NCI-H460 (cell line): ENCODE data around the gene EIF6. TPM values are rescaled to one million over a fixed set of nuclear protein-coding genes. Genes with fewer than 3 reads are reported as not detected.
"Not testable (repeated sequence)": the region's sequence is repeated elsewhere in the genome, so short reads cannot be mapped to it uniquely, and the experiment has no call there.

ENCODE experiments used
- DNase-seq: peaks from one replicate; pipeline ENCODE4 v3.0.0-alpha.2; 2016; ENCODE audit warnings: low read depth; ENCODE audit errors: extremely low read depth
- polyA plus RNA-seq: library from polyadenylated mRNA; depleted of rRNA; stranded (reverse); fragments of >200 nt; gene quantifications from 2 replicates; pipeline ENCODE4 v1.2.3, GENCODE V29; 2014; cell fraction: nucleus; rRNA removed
- total RNA-seq: library from RNA; depleted of rRNA; stranded (reverse); fragments of >200 nt; shearing (Covaris generic); gene quantifications from 2 replicates; pipeline ENCODE4 v1.2.3, GENCODE V29; 2014; rRNA removed

Gene EIF6
- total RNA-seq: 159 and 181 TPM in 2 replicates
- 132 and 138 TPM in 2 replicates for polyA plus RNA-seq

DNA sequence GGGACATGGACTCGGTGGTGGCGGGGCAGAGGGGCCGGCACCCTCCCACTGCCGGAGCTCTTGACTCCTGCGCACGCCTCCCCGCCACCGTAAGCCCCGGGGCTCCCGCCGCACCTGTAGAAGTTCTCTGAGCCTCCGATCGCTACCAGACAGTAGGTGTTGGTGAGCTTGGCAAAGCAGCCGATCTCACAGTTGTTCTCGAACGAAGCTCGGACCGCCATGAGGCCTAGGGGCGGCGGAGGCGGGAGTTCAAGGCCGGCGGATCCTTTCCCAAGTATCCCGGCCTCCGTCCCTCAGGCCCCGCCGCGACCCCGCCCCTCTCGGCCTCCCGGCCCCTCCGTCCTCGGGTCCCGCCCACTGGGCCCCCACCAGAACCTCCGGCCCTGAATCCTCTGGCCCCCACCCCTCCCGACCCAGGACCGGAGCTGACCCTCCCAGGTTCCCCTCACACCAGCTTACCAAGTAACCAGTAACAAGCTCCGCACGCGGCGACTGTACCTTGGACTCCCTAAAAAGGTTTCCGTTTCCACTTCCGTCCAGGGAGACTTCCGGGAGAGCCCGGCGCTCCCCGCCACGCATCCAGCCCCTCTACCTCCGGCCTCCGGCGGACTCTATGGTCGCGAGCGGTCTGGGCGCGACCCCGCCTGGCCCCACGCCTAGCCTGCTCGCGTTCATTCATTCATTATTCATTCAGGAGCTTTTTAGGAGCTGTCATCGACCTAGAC, at the start of gene EIF6:
TSS of gene EIF6 (minus strand) at position 506 of the 725 bp plus-strand sequence. CDS start at position 221, 285 bp downstream.
- peak; percentile 73 for DNase-seq

DNA sequence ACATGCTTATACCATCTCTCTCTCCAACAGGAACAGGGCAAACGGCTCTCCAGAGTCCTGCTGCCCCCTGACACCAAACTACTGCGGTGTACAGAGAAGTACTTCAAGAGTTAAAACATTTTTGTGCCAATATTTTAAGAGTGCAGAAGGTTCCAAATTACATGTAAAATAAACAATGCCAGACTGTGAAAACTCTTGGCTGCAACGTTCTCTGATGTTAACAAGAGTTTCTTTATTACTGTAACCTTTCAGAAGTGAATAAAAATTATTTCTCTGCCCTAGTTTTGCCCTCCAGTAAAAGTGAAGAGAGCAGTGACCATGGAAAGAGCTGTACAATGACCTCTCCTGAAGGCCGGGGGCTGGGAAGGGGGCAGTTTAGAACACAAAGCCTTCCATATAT, 49.0 kb upstream of the EIF6 start:
- no peak for DNase-seq

DNA sequence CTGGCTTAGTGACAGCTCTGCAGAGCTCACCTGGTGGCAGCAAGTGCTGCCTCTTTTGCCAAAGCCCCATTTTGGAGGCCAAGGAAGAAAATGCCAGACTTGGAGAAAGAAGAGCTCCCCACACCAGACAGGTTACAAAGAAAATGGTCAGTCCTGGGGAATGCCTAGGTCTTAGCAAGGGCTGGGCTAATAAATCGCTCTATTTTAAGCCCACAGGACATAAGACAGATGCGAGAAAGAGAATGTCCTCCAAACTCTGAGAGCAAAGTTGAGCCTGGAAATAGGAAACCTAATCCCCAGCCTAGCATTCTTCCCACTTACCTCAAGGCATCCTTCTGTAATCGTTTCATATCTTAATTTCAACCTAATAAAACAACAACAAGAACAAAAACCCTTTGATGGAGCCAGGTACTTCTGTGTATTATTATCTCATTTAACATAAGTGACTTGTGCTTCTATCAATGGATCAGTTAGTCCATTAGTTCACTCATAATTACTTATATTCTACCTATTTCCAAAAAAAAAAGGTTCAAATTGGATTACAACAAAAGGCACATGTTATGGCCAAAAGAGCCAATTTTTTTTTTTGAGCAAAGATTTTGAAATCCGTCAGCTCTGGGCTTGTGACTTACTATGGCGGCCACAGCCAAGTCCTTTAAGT, 48.1 kb upstream of the EIF6 start:
- no peak for DNase-seq

DNA sequence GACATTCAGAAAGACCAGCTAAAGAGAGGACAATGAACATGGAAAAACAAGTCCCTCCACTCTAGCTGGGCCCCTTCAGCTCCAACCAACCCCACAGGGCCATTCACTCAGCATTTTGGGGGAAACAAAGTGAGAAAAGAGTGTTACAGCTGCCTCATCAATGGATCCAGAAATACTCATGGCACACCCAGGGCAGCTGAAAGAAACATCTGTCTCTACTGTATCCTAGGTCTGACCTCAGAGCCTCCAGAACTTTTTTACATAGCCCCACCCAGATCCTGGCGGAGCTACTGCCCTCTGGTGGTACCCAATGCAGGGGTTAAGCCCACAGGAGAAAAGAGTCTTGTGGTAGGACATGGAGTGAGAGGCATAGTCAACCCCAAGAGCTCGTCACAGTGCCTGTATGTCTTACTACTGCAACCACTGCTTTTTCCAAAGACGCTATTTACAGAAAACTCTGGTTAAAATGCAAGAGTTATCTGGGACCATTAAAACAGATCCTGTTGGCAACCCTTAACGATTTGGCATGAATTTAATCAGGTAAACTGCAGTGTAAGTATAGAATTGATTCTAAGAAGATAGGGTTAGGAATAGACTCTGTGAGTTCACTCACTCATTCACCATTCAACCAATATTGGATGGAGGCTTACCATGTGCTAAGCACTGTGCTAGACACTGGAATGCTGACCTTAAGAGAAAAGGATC, 45.0 kb upstream of the EIF6 start:
- DNase-seq: peak; percentile 56

DNA sequence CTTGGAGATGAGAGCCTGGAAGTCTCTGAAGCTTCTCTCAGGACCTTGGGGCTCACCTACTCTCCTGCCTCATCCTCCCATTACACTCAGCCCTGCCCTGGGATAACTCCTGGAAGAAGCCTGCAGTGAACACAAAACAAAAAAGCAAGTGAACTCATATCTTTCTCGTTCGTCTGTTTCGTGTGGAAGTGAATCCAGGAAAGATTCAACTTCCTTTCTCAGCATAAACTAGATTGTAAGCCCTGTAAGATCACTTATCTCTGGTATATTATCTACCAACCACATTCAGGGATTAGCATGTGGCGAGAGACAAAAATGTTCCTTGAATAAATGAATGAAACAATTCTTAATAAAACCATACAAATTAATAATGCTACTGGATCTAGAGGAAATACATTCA, 44.1 kb upstream of the EIF6 start:
- no peak for DNase-seq

DNA sequence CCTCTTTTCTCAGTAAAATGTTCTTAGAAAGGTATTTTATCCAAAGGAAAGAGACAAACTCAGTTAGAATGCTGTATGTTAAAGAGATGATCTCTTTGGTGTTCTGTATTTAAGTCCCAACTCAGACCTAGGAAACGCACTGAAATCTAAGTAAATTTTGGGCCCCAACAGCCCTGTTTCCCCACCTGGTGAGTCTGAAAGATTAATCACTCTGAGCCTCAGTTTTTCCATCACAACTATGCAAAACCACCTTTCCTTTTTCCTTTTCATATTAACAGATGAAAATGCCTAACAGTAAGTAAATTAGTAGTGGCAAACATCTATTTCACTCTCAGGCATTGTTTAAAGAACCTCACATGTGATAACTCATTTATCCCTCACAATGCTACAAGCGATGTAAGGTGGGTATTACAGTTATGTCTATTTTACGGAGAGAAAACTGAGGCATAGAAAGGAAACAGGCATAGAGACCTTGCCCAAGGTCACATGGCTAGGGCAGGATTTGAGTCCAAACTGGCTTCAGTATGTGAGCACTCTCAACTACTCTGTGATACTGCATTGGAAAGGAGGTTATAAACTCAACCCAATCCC, 43.6 kb upstream of the EIF6 start:
- no peak for DNase-seq

DNA sequence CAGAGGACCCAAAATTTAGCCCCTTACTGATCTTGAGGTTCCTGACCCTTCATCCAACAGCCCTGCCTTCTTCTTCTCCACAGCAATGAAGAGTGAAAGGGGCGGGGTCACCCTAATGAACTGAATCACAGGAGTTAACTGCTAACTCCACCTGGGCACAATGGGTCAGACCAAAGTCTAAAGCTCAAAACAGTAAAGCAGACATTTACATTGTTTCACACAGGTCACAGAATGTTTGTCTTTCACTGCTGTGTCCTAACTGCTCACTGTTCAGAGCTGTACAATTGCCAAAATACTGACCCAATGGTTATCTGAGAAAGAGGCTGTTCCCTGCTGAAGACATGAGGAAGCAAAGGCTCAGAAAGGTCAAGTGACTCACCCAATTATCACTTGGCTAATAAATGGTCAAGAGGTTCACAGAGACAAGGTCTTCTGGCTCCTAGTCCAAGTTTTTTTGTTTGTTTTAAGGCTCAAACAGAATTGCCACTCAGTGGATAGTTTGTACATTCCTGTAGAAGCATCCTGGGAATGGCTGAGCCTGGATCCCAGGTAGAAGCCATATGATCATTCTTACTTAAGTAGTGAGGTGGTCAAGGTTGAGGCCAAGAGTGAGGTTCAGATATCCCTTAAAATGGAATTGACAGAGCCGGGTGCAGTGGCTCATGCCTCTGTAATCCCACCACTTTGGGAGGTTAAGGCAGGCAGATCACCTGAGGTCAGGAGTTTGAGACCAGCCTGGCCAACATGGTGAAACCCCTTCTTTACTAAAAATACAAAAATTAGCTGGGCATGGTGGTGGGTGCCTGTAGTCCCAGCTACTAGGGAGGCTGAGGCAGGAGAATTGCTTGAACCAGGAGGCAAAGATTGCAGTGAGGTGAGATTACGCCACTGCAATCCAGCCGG, 42.8 kb upstream of the EIF6 start:
- no peak for DNase-seq

DNA sequence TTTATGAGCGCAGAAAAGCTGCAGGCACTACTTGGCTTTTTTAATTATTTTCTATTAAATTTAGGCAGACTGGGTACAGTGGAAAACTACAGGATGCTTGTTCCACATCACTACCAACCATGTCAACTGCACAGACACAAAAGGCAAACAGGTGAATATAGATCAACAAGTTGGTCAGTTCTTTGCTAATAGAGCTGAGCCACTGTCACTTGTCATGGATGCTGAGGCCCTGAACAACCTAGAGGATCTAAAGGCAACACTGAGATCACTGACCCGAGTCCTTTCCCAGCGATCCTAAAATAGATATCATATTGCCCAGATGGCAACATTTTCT, 42.1 kb upstream of the EIF6 start:
- DNase-seq: no peak

DNA sequence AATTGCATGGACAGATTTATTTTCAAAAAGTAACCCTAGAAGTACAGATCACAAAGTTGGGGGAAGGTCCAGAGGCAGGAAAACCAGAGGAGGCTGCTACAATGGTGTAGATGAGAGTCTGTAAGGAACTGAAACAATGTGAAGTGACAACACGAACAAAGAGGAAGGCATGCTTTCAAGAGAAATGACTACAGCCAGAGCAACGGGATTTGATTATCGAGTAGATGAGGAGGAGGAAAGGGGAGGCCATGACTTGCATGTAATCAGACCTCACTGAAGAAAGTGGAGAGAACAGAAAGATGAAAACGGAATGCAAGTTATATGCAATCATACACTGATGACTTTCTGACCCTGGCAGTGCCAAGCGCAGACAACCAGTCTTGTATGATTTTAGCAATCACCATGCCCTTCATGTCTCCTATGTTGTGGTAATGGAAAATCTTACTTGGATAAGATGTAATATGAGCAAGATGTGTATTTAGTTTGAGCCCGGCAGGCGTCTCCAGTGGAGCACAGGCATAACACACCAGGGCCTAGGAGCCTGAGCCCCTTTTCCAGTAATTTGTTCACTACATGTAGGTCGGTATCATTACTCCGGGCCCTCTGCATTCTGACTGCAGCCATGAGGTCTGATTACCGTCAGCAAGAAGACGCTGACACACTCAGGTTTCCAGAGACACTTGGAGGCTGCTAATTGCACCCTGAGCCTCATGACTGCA, 41.6 kb upstream of the EIF6 start:
- DNase-seq: no peak

DNA sequence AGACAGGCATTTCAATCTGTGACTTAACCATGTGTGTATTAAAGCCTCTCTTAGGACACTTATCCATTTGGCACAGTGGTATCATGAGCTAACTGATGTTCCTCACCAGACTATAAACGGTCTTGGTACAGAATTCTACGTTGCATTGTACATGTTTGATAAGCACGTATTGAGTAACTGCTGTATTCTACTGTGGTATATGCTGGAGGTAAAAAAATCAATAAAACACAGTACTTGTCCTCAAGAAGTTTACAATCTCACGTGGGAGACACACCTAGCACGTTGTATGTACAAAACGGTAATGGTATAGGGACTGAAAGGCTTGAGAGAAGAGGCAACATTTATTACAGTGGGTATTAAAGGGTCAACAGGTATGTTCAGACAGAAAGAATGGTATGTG, 40.8 kb upstream of the EIF6 start:
- DNase-seq: no peak

DNA sequence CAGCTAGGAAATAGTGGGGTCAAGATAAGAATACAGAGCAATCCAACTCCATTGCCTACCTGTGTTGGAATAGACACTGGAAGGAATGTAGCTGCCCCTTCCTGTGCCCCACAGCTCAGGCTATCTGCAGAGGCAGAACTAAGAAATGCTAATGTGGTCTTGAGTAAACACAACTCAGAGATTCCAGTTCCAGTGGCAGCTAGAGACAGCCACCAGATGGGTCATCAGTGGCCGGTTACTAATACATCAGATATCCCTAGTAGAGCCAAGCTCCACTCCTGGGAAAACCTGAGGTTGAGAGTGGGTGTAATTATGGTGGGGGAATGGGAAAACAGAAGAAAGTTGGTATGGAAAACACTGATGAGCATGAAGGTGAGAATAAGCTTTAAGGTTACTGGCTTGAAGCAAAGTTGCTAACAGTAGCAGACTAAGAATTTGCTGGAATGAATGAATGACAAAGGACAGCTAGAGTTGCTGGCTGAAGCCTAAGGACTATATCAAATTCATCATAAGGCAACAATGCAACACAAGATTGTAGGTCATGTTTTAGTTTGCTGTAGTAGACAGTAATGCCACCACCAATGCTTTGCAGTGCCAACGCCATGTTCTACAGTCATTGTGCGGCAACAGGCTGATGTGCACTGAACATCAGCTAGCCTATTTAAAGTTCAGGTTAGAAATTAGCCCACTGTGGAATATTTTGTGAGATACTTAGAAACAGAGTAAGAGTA, 36.0 kb upstream of the EIF6 start:
- no peak for DNase-seq

DNA sequence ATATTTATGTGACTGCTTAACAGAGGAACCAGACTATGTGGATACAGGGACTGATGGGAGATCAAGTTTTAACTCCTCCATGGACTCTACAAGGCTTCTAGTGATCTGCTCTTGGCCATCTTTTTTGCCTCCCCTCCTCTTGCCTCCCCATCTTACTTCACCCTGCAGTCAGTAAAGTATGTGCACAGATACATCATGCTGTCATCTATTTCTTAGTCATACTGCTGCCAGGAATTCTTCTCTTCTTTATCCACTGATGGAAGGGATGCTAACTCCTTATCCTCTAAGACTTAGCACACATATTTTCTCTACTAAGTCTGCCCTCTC, 35.3 kb upstream of the EIF6 start:
- no peak for DNase-seq

DNA sequence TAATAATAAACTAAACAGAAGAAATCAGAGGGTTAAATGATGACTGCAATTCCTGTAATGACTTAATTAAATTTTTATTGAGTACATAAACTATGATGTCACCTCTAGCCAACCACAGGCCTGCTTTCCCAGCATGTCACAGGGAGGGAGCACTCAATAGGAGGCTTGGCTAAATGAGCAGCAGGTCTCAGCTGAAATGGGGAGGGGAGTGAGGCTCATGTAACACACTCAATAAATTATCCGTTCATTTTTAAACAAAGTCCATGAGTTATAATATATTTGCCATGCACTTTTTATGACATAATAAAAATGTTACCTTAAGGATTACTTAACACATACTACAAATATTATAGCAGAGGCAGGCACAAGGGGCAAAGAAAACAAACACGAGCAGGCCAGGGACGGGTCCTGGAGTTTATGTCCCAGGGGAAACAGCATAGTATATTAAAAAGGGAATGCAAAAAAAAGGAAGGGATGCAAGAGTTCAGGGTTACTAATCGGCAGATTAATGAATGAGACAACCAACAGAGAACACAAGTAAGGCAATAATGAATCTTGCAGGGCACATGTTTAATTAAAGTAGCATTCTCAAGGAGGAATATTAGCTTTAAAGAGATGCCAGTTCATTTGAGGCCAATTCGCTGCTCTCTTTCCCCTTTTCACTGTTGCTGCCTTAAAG, 34.8 kb upstream of the EIF6 start:
- DNase-seq: no peak

DNA sequence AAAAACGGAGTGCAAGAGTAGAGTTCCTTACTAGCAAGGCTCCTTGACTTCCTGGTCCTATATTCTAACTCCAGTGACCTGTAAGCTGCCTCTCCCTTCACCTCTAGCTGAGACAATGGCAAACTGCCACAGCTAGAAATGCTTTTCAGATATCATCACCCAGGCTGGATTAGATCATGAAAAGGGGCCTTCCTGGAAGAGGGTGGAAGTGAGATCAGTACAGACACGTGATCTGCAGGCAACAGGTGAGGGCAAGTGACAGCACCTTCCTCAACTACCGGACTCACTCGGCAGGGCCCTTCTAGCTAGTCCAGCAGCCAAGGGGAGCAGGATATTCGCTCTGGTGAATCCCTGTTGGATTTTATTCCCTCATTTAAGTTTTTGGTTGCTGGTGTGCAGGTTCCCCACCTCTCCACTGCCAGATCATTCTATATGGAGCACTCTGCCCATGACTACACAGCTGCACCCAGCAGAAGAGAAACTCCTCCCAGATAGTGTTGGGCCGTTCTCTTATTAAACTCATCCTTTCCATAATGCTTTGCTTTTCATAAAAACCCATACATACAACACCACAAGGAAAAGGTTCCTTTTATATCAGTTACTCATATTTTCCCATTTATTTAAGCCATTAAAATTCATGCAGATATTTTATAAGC, 34.1 kb upstream of the EIF6 start:
- no peak for DNase-seq

DNA sequence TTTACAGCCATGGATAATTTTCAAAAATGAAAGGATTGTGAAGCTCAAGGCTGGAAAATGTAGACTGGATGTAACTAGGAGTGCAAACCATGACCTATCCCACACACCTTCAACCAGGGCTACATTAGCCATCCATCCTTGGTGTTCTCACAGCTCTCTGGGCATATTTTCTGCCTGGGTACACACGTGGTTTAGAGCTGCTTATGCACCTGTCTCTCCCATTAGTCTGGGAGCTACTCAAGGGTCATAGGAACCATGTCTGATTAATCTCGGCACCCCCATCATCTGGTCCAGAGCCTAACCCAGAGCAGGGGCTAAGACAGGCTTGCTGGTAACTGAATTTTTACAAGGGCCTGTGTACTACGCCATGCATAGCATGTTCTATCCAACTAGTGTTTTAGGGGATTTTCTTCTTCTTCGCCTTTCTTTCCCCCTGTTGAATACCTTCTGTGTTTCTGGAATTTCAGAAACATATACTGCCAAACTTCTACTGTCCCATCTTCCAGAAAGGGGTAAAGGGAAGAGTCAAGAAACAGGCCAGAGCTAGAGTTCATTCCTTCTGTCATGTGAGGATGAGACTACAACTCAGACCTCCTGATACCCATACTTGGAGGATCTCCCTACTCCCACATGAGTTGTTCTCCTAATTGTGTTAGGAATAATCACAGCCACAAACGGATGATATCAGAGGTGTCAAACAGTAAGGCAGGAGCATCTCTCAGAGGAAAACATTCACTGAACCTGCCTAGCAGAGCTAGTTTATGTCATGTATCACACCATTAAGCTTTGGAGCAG, 33.0 kb upstream of the EIF6 start:
- no peak for DNase-seq

DNA sequence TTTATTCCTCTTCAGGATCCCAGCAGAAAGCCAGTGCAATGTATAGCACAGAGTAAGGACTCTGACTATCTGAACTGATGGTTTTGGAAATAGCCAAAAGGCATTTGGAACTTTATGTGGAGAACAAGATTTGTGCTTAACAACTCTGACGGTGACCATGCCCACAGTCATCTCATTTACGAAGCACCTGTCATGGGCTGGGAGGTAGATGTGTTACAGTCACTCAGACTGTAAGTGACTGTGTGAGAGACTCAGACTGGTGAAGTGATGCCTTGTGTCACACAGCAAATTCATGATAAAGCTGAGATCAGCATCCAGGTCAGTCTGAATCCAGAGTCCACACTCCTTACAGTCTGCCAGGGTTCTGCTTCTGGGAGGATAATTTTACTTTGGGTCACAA, 31.5 kb upstream of the EIF6 start:
- no peak for DNase-seq

DNA sequence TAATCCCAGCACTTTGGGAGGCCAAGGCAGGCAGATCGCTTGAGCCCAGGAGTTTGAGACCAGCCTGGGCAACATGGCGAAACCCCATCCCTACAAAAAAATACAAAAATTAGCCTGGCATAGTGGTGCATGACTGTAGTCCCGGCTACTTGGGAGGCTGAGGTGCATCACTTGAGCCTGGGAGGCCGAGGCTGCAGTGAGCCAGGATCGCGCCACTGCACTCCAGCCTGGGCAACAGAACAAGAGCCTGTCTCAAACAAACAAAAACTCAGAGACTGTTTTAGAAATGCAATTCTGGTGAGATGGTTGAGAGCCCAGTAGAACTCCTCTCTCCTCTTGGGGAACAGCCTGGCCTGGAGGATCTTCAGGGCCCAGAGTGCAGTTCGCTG, 31.1 kb upstream of the EIF6 start:
- DNase-seq: not testable (repeated sequence)
